NCI-H1436 treated with DMSO at 0.1 percent for 48 hours (cell line): ENCODE data around the gene AP2A2.

ENCODE experiments used
- DNase-seq: peaks from one replicate; lab custom pipeline; 2025; lab: John Stamatoyannopoulos, UW

The AP2A2 gene

GRCh38 chr11:898540-899190 lies 27.0 kb upstream of the AP2A2 start:
- no peak for DNase-seq

- no peak for DNase-seq
Observed at GRCh38 chr11:899724-900123, 25.9 kb upstream of the AP2A2 start.

- DNase-seq = no peak
Observed at GRCh38 chr11:900545-900944, 25.1 kb upstream of the AP2A2 start.

- DNase-seq = no peak
Observed at GRCh38 chr11:901452-902061, 24.1 kb upstream of the AP2A2 start.

- no peak for DNase-seq
Observed at GRCh38 chr11:904380-904779, 21.3 kb upstream of the AP2A2 start.

GRCh38 chr11:905952-906351 lies 19.7 kb upstream of the AP2A2 start:
- no peak for DNase-seq

GRCh38 chr11:907668-908067 lies 18.0 kb upstream of the AP2A2 start:
- DNase-seq = no peak

GRCh38 chr11:908273-908672 lies 17.4 kb upstream of the AP2A2 start:
- DNase-seq = no peak

GRCh38 chr11:909406-909805 lies 16.3 kb upstream of the AP2A2 start:
- DNase-seq = no peak

GRCh38 chr11:910044-910588 lies 15.6 kb upstream of the AP2A2 start:
- DNase-seq = no peak

GRCh38 chr11:910589-911030 lies 15.1 kb upstream of the AP2A2 start, which contains the start of gene CHID1:
TSS of gene CHID1 (minus strand) at chr11:910810. CDS start at chr11:904816, 5,994 bp downstream.
- DNase-seq = peak; percentile 45

GRCh38 chr11:911031-911889 lies 14.4 kb upstream of the AP2A2 start:
- DNase-seq = no peak

GRCh38 chr11:911890-912219 lies 13.8 kb upstream of the AP2A2 start:
- DNase-seq = no peak

- no peak for DNase-seq
Observed at GRCh38 chr11:912266-912665, 13.4 kb upstream of the AP2A2 start.

GRCh38 chr11:913043-913442 lies 12.6 kb upstream of the AP2A2 start:
- no peak for DNase-seq

- no peak for DNase-seq
Observed at GRCh38 chr11:914204-914603, 11.5 kb upstream of the AP2A2 start.

GRCh38 chr11:914747-915501 lies 10.7 kb upstream of the AP2A2 start:
- DNase-seq = no peak

GRCh38 chr11:917426-917825 lies 8.2 kb upstream of the AP2A2 start:
- DNase-seq = no peak

GRCh38 chr11:921921-922678 lies 3.6 kb upstream of the AP2A2 start:
- DNase-seq = no peak

- DNase-seq = no peak
Observed at GRCh38 chr11:923691-924405, 1.8 kb upstream of the AP2A2 start.
